ENCODE measurements around the gene HDGFL2. TPM values are rescaled to one million over a fixed set of nuclear protein-coding genes. Genes with fewer than 3 reads are reported as not detected.

HDGFL2 gene
- total and polyA plus RNA-seq, 12 donors, result 22.0 to 74.7 (median 35.7) TPM

DNA sequence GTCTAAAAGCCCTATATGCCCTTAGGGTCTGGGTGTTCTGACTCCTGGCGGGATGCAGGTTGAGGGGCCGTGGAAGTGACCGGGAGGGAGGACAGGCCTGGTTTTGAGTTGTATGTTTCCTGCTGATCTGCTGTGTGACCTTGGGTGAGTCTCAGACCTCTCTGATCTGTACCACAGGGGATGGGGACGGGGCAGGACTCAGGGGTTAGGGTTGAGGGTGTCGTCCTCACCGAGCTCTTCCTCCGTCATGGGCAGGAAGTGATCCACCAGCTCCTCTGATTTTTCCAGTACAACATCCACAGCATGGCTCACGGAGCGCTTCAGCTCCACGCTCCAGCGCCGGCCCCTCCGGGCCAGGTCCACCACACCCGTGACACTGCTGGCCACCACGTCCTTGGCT is 56.7 kb downstream of the HDGFL2 start:
- no peak overlapping the region for H3K4me3 ChIP-seq
- H3K4me1 ChIP-seq (replicated peaks in 1 of 2), result peaks cover 4 to 5% of the 10 kb centered on the region in 2 donors
- H3K27ac ChIP-seq, result no peak overlapping the region
- no peaks in the 10 kb centered on the region for H3K36me3 ChIP-seq (replicated peaks in 1 of 2)
- H3K9me3 ChIP-seq (replicated peaks in 1 of 3), result no peaks in the 10 kb centered on the region
- DNase-seq, result no peak
- 74 to 85% (median 82%) methylated on average over 15 of the region's 15 CpGs for WGBS, 4 donors
- H3K27me3 ChIP-seq, result no peaks in the 10 kb centered on the region
- TF ChIP-seq, protein P1, sequence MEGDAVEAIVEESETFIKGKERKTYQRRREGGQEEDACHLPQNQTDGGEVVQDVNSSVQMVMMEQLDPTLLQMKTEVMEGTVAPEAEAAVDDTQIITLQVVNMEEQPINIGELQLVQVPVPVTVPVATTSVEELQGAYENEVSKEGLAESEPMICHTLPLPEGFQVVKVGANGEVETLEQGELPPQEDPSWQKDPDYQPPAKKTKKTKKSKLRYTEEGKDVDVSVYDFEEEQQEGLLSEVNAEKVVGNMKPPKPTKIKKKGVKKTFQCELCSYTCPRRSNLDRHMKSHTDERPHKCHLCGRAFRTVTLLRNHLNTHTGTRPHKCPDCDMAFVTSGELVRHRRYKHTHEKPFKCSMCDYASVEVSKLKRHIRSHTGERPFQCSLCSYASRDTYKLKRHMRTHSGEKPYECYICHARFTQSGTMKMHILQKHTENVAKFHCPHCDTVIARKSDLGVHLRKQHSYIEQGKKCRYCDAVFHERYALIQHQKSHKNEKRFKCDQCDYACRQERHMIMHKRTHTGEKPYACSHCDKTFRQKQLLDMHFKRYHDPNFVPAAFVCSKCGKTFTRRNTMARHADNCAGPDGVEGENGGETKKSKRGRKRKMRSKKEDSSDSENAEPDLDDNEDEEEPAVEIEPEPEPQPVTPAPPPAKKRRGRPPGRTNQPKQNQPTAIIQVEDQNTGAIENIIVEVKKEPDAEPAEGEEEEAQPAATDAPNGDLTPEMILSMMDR (IDR thresholded peaks at IDR 0.05), result no peak
- TF ChIP-seq POLR2A (IDR thresholded peaks at IDR 0.05), result no peak
- intact Hi-C loops (cut with DNase I), result loop anchor here in 1 of 2 donors (10.0 kb wide), 1 partner anchor 264 kb away; no protein-coding TSS in a partner anchor

DNA sequence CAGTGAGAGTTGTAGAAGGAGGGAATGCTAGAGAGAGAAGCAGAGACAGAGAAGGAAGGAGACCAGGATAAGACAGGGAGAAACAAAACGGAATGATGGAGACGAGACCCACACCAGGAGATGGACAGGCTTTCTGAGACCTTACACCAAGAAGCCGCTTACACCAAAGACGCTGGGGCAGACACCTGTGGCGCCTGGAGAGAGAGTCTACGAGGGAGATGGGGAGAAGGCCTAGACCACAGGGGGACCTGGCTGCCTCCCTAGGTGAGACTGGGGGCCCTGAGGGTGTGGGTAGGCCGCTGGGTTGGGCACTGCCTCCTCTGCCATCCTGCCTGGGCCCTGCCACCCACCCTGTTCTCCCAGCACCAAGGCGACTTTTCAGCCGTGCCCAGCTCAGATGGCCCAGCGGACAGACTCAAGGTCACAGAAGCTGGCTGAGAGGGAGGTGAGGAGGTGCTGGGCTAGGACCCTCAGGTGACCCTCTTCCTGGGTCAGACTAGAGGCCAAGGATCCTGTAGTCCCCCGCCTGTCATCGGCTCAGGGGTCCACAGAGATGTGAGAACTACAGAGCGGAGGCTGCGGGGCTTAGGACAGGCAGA is 57.9 kb downstream of the HDGFL2 start:
- DNase-seq, result peak in 1 of 7 donors; percentile 5
- 74 to 85% (median 83%) methylated on average over 9 to 14 of the region's 14 CpGs for WGBS, 4 donors

DNA sequence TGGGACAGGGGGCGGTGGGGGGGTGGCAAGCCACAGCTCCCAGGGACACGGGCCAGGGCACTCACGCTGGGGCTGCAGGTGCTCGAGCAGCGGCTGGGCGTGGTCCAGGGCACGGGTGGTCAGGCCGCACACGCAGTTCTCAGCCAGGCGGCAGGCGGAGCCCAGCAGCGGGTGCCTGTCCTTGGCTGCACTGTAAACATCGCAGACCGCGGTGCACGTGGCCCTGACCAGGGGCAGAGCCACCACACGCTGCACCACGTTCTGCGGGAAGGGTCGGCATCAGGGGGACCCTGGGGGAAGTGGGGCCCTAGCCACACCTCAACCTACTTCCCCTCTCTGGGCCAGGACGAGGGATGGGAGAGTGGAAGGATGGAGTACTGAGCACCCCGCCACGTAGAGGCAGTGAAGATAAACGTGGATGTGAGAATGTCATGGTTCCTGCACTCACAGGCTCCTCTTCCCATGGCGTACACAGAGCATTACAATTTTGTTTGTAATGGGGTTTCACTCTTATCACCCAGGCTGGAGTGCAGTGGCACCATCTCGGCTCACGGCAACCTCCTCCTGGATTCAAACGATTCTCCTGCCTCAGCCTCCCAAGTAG is 59.6 kb downstream of the HDGFL2 start:
- intact Hi-C loops (cut with DNase I), result no loop called here
- Histone ChIP-seq H3K36me3 (replicated peaks in 1 of 2) (no peaks in the 10 kb centered on the region), H3K27ac (peak overlapping the region in 1 of 5 donors; percentile 5), H3K27me3 (no peaks in the 10 kb centered on the region), H3K9me3 (replicated peaks in 1 of 3) (no peaks in the 10 kb centered on the region), H3K4me3 (no peak overlapping the region), H3K4me1 (replicated peaks in 1 of 2) (peaks cover 16% of the 10 kb centered on the region in 2 donors)
- TF ChIP-seq POLR2A (IDR thresholded peaks at IDR 0.05), result no peak
- TF ChIP-seq, protein P1 (IDR thresholded peaks at IDR 0.05), result no peak
- WGBS, 4 donors, result 27 to 48% (median 39%) methylated on average over 14 to 28 of the region's 28 CpGs
- DNase-seq, result peak in 5 of 7 donors; percentile 56 to 73 (median 66)

More for the DNA sequence above, 57.9 kb downstream of the HDGFL2 start:
- Histone ChIP-seq H3K27ac (no peak overlapping the region), H3K4me1 (replicated peaks in 1 of 2) (peaks cover 7 to 8% of the 10 kb centered on the region in 2 donors), H3K9me3 (replicated peaks in 1 of 3) (no peaks in the 10 kb centered on the region), H3K4me3 (no peak overlapping the region), H3K27me3 (no peaks in the 10 kb centered on the region), H3K36me3 (replicated peaks in 1 of 2) (no peaks in the 10 kb centered on the region)
- intact Hi-C loops (cut with DNase I), result loop anchor here in 1 of 2 donors (10.0 kb wide), 1 partner anchor 265 kb away; no protein-coding TSS in a partner anchor
- TF ChIP-seq POLR2A (IDR thresholded peaks at IDR 0.05), result no peak
- TF ChIP-seq, protein P1 (IDR thresholded peaks at IDR 0.05), result no peak

DNA sequence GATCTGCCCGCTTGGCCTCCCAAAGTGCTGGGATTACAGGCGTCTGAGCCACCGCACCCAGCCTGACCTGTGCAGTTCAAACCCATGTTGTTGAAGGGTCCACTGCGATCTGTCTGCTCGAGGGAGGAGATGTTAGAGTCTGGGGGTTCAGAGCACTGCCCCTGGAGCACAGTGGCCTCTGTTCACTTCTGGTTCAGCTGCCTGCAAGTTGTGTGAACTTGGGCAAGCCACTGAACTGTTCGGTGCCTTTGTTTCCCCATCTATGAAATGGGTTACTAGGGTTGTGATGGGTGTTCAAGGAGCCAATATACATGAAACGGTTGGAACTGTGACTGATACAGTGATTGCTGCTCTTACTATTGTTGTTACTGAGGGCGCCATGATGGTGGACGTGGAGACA is 61.2 kb downstream of the HDGFL2 start:
- intact Hi-C loops (cut with DNase I), result no loop called here
- no peak overlapping the region for H3K27ac ChIP-seq
- no peaks in the 10 kb centered on the region for H3K36me3 ChIP-seq (replicated peaks in 1 of 2)
- peak in 1 of 7 donors; percentile 3 for DNase-seq
- H3K4me1 ChIP-seq (replicated peaks in 1 of 2), result peaks cover 16% of the 10 kb centered on the region in 2 donors
- TF ChIP-seq, protein P1 (IDR thresholded peaks at IDR 0.05), result no peak
- TF ChIP-seq POLR2A (IDR thresholded peaks at IDR 0.05), result no peak
- no peaks in the 10 kb centered on the region for H3K27me3 ChIP-seq
- H3K9me3 ChIP-seq (replicated peaks in 1 of 3), result no peaks in the 10 kb centered on the region
- 79 to 84% (median 80%) methylated on average over 6 to 9 of the region's 9 CpGs for WGBS, 4 donors
- no peak overlapping the region for H3K4me3 ChIP-seq

Data from adrenal gland (tissue), 12 donors.